ENCODE measurements around the gene ENHO.
"Not testable (repeated sequence)": the region's sequence is repeated elsewhere in the genome, so short reads cannot be mapped to it uniquely, and the experiment has no call there.

Gene ENHO

DNA sequence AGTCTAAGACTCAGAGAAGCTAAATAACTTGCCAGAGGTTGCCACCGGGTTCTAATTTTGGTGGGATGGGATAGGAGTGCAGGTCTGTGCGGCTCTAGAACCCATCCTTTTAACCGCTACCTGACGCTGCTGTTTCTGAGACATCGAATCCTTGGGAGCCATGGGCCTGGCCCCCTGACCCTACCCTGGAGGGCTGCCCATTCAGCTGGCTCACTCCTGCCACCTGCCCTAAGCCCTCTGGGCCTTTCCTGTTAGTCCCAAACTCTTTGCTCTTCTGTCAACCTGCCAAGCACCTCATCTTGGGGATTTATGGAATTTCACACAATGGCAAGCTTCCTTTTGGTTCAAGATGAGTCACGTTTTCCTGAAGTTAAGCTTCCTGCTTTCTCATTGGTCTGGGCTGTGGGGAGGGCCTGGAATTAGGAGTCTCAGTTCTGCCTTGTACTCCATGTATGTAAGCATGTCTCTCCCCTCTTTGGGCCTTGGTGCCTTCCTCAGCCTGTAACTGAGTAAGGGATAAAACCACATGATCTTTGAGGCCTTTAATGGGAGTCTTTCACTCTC lies 26.6 kb downstream of the ENHO start:
- DNase-seq = no peak
- in situ Hi-C loops (cut with HindIII; ENCODE audit: low pct_ligation_motif_present, low pct_unique_long_range_greater_than_20kb, low sequenced_read_pairs) = no loop called here

DNA sequence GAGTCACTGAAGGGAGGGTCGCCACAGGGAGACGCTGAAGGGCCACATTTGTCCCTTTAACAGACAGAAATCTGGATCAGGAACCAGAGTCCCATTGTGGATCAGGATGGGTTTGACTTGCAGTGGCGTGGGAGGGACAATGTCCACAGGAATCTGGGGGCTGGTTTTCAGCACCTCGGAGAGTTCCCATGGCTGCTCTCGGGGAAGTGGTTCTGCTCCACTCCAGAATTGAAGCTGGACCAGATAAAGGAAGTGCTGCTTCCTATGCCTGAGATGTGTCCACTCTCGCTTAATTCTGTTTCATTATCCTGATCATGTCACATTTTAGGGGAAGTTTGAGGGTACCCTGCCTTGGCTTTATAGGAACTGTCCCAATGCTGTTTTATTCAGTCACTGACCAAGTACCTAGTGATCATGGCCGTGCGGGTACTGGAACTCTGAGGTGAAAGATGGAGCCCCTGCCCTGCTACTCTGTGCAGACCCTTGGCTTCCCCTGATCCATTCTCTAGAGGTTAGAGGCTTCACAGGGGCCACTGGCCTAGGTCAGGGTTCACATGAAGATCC lies 28.7 kb downstream of the ENHO start:
- peak; percentile 45 for DNase-seq
- in situ Hi-C loops (cut with HindIII; ENCODE audit: low pct_ligation_motif_present, low pct_unique_long_range_greater_than_20kb, low sequenced_read_pairs) = no loop called here

DNA sequence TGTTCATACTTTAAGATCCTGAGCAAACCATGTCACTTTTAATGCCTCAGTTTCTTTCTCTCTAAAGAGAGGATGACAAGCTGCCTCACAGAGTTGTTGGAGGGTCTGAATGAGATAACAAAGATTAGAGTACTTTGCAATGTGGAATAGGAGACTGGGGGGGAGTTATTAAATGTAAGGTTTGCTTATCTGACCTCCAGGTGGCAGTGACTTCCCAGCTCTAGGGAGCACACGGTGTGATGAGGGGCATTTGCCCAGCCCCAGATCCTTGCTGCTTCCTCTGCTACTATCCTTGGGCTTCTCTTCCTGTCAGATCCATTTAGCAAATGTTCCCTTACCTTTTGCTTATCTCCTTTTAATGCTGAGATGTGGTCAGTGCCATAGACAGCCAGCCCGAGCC lies 30.7 kb downstream of the ENHO start:
- DNase-seq = no peak
- in situ Hi-C loops (cut with HindIII; ENCODE audit: low pct_ligation_motif_present, low pct_unique_long_range_greater_than_20kb, low sequenced_read_pairs) = no loop called here

DNA sequence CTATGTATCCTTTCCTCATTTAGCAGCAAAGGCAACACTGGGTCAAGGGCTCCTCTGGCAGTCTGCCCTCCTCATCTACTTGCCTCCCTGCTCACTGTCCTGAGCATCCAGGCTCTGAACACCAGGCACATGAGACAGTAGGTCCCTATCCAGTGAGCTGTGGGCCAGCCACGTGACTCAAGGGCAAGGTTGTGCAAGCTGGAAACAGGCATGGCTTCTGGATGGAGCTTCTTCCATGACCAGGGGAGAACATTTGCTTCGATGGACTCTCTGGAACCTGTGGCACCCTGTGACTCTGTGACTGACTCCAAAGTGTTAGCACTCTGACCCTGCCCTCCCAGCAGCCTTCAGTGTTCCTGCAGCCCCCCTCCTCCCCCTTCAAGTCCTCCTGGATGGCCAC lies 31.2 kb downstream of the ENHO start:
- in situ Hi-C loops (cut with HindIII; ENCODE audit: low pct_ligation_motif_present, low pct_unique_long_range_greater_than_20kb, low sequenced_read_pairs) = no loop called here
- no peak for DNase-seq

DNA sequence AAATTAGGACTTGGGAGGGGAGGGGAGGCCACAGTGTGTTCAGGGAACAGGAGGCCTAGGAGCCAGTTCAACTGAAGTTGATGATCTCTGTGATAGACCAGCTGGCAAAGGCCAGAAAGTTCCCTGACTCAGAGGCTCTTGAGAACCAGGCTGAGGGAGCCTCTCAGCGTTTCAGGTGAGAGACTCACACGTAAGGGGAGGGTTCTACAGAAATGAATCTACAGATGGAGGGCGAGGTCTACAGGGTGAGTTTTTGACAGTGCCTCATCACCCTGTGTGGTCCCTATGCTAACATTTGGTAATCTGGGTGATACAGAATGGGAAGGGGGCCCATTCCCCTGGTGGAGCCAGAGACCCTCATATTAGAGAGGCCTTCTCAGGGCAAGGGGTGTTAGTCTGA lies 32.0 kb downstream of the ENHO start:
- in situ Hi-C loops (cut with HindIII; ENCODE audit: low pct_ligation_motif_present, low pct_unique_long_range_greater_than_20kb, low sequenced_read_pairs) = no loop called here
- DNase-seq = no peak

DNA sequence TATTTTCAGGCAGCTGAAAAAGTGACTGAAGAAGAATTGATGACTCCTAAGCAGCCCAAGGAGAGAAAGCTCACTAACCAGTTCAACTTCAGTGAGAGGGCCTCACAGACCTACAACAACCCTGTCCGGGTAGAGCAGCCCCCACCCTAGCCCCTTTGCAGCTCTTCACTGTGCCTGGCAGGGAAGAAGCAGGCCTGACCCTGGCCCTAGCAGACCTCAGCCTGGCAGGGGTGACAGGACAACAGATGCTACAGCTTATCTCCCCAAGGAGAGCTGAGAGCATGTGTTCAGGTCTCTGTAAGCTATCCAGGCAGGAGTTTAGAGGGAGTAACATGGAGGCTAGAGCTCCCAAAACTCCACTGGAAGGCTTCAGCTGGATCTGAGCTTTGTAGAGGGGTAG lies 32.4 kb downstream of the ENHO start:
- in situ Hi-C loops (cut with HindIII; ENCODE audit: low pct_ligation_motif_present, low pct_unique_long_range_greater_than_20kb, low sequenced_read_pairs) = no loop called here

DNA sequence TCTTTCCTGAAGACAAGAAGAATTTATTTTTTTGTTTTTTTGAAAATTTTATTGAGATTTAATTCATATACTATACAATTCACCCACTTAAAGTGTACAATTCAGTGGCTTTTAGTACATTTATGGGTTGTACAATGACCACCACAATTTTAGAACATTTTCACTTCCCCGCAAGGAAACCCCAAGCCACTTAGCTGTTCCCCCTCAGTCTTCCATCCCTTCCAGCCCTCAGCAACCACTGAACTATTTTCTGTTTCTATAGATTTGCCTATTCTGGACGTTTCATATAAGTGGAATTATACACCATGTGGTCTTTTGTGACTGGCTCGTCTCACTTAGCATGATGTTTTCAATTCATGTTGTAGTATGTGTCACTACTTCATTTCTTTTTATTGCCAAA lies 36.2 kb downstream of the ENHO start:
- in situ Hi-C loops (cut with HindIII; ENCODE audit: low pct_ligation_motif_present, low pct_unique_long_range_greater_than_20kb, low sequenced_read_pairs) = no loop called here
- DNase-seq = no peak

More for the DNA sequence above, 32.4 kb downstream of the ENHO start:
- DNase-seq = no peak

DNA sequence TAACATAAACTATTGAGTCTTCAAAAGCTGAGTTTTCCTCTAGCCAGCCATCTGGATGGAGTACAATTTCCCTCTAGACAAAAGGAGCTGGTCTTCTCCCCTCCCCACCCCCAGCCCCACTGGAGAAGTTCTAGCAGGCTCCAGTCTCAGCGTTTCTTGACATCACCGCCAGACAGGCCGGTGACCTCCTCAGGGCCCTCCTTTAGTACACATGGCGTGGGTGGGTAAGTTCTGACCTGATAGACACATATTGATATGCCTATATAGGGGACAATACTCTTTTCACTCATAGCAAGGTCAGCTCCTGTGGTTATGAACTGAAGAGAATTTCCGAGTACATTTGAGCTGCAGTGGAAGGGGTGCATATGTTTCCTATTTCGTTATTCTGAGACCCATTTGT lies 37.0 kb downstream of the ENHO start:
- in situ Hi-C loops (cut with HindIII; ENCODE audit: low pct_ligation_motif_present, low pct_unique_long_range_greater_than_20kb, low sequenced_read_pairs) = no loop called here
- no peak for DNase-seq

DNA sequence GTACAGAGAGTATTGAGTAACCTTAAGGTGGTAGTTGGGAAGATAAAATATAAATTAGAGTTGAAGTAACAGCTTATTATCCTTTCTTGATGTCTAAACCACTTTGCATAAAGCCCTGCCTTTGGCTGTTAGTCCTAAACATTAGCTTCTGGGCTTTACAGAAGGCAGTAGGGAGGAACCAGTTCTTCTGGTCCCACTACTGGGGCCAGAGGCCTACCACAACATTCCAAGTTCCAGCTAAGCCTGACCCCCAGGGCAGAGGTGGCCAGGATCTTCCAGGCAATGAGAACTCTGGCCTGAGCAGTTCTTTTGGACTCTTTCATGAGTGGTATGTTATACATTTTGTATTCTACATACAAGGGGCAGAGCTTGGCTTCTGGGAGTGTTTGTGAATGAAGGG lies 38.1 kb downstream of the ENHO start:
- in situ Hi-C loops (cut with HindIII; ENCODE audit: low pct_ligation_motif_present, low pct_unique_long_range_greater_than_20kb, low sequenced_read_pairs) = no loop called here
- no peak for DNase-seq

DNA sequence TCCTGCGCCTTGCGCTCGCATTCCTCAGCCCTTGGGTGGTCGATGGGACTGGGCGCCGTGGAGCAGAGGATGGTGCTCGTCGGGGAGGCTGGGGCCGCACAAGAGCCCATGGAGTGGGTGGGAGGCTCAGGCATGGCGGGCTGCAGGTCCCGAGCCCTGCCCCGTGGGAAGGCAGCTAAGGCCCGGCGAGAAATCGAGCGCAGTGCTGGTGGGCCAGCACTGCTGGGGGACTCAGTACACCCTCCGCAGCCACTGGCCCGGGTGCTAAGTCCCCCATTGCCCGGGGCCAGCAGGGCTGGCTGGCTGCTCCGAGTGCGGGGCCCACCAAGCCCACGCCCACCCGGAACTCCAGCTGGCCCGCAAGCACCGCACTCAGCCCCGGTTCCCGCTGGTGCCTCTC lies 40.0 kb downstream of the ENHO start:
- in situ Hi-C loops (cut with HindIII; ENCODE audit: low pct_ligation_motif_present, low pct_unique_long_range_greater_than_20kb, low sequenced_read_pairs); DNase-seq: not testable (repeated sequence)

DNA sequence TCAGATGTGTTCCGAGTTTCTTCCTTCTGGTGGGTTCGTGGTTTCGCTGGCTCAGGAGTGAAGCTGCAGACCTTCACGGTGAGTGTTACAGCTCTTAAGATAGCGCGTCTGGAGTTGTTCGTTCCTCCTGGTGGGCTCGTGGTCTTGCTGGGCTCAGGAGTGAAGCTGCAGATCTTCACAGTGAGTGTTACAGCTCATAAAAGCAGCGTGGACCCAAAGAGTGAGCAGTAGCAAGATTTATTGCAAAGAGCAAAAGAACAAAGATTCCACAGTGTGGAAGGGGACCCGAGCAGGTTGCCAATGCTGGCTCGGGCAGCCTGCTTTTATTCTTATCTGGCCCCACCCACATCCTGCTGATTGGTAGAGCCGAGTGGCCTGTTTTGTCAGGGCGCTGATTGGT lies 41.2 kb downstream of the ENHO start:
- DNase-seq; in situ Hi-C loops (cut with HindIII; ENCODE audit: low pct_ligation_motif_present, low pct_unique_long_range_greater_than_20kb, low sequenced_read_pairs): not testable (repeated sequence)

DNA sequence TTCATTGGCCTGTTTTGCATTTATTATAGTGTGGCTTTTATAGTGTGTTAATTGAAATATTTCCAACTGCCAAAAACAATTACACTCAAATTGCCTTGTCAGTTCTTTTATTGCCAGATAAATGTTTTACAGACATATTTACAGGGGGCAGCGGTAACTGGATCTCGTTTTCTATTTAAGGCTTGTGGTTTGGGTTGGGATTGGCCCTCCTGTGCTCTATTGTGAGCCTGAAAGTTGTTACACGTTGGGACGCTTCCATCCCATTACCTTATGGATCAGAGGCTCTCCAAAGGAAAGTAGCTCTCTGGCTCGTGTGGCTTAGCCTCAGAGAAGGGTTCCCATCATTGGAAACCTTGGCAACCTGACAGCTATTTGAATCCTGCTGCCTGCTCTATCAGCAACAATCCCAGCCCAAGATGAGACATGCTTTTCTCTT lies 43.3 kb downstream of the ENHO start:
- in situ Hi-C loops (cut with HindIII; ENCODE audit: low pct_ligation_motif_present, low pct_unique_long_range_greater_than_20kb, low sequenced_read_pairs) = no loop called here
- no peak for DNase-seq

DNA sequence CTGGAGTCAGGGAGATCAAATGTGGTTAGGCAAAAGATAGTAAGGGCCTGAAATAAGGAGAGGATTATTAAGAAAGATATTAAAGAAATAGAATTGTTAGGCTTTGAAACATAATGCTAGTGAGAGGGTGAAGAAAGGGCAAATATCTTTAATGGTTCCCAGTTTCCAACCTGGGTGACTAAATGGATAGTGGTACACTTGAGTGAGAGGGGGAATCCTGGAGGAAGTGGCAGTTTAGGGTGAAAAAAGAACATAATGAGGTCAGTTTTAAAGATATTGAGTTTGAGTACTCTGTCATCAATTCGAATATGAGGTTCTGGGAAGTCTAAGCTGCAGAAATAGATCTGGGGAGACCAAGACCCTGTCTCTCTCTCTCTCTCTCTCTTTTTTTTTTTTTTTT lies 45.2 kb downstream of the ENHO start:
- in situ Hi-C loops (cut with HindIII; ENCODE audit: low pct_ligation_motif_present, low pct_unique_long_range_greater_than_20kb, low sequenced_read_pairs) = no loop called here

DNA sequence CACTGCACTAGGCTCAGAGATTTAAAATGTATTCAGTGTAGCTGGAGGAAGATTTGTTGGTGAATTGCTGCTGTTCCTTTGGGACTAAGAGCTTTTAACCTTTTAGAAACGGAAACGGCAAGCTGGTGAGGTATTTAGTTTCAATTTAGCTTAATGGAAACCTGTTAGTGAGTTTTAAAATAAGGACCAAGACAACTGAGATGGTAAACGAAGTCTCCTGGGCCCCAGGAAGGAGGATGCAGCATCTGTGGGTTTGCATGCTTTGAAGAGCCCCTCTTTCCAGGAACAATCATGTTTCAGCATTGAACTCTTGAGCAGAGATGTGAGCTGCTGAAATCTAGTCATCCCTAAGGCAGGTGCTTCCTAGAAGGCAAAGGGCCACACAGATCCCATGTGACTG lies 47.7 kb downstream of the ENHO start:
- in situ Hi-C loops (cut with HindIII; ENCODE audit: low pct_ligation_motif_present, low pct_unique_long_range_greater_than_20kb, low sequenced_read_pairs) = no loop called here

More for the DNA sequence above, 45.2 kb downstream of the ENHO start:
- DNase-seq = no peak

More for the DNA sequence above, 47.7 kb downstream of the ENHO start:
- DNase-seq = no peak

Measured in ACHN (cell line).